IPS-18c (cell line): ENCODE data around the gene TSPAN5.

Experiments
- H3K4me3 ChIP-seq: 2 replicates; pipeline ENCODE4 v1.7.0; 2013; ENCODE audit warnings: low read depth, mild to moderate bottlenecking, low read length, moderate library complexity; ENCODE audit not compliant: insufficient read depth
- H3K9me3 ChIP-seq: one replicate; pipeline ENCODE4 v1.6.1; 2013; ENCODE audit warnings: mild to moderate bottlenecking, low read length, moderate library complexity; ENCODE audit not compliant: control insufficient read depth, insufficient read depth

Gene TSPAN5

DNA sequence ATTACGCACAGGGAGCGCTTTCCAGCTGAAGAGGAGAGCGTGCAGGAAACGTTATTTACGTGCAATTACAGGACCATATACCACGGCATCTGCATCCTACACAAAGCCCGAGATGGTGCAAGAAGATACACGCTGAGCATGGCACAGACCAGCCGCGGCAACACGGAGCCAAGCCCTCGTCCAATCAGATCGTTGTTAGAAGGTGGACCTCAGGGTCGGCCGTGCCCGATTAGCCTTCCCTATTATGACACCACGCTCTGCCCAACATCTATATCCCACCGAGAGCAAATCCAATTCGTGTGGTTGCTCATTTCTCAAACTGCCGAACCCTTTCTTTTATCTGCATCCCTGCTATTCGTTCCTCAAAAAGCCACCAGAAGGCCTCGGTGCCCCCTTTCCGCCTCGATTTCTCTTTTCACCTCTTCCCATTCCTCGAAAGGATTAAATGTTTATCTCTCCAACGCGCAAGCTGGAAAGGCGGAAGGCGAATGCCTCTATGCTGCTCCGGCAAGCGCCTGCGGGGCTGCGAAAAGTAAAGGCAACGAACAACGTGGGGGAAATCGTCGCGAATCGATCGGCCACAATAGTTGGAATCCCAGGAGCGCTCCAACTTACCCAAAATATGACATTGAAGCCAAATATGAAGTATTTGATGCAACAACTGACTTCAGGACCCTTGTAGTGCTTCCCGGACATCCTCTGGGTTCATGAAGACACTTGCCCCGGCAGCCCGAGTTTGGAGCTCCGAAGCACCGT lies 702 bp downstream of the TSPAN5 start:
- Histone ChIP-seq H3K9me3 (no peaks in the 10 kb centered on the region), H3K4me3 (peak overlapping the region; percentile 72)

GRCh38 chr4:98656886-98657285 lies 1.5 kb downstream of the TSPAN5 start:
- Histone ChIP-seq H3K9me3 (no peaks in the 10 kb centered on the region), H3K4me3 (peak overlapping the region; percentile 72)

GRCh38 chr4:98656443-98656842 lies 2.0 kb downstream of the TSPAN5 start:
- no peaks in the 10 kb centered on the region for H3K9me3 ChIP-seq
- no peak overlapping the region for H3K4me3 ChIP-seq

DNA sequence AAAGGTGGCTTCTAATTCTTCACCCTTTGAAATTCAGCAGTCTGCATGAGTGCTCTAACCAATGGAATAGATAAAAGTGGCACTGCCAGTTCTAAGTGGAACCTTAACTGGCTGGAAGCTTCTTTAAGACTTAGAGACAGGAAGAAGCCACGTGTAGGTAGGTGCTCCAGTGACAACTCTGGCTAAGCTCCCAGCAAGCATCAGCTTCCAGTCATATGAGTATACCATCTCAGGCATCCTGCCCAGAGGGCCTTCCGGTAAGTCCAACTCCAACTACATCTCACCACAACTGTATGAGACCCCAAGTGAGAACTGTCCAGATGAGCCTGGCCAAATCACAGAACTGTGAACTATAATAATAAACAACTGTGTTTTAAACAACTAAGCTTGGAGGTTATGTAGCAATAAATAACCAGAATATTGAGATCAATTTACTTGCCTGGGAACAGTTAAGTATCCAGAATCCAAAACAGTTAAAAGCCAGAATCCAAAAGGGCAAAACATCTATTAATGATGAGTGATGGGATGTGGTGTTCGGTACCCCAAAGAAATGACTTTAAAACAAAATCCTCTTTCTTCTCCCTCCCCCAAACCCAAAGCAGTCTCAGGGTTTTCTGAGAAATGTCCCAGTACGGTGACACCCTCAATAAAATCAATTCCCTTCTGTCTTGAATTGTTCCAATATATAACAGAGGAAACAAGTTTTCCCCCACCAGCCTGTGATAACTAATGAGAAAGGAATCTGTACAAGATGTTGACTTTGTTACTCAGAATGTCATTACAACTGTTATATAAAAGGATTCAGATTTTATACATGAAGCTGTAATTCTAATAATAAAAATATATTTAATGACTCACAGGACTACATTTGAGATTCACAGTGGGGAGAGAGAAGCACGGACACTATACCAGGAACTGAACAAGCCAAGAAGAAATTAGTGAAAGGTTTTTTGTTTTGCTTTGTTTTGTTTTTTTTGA lies 4.2 kb downstream of the TSPAN5 start:
- H3K4me3 ChIP-seq: no peak overlapping the region
- no peaks in the 10 kb centered on the region for H3K9me3 ChIP-seq

- no peaks in the 10 kb centered on the region for H3K9me3 ChIP-seq
- no peak overlapping the region for H3K4me3 ChIP-seq
Measured at GRCh38 chr4:98652996-98653395, 5.4 kb downstream of the TSPAN5 start.

GRCh38 chr4:98648602-98649001 lies 9.8 kb downstream of the TSPAN5 start:
- Histone ChIP-seq H3K4me3 (no peak overlapping the region), H3K9me3 (no peaks in the 10 kb centered on the region)

- Histone ChIP-seq H3K9me3 (no peaks in the 10 kb centered on the region), H3K4me3 (no peak overlapping the region)
Measured at GRCh38 chr4:98646422-98646821, 12.0 kb downstream of the TSPAN5 start.

GRCh38 chr4:98645527-98645926 lies 12.9 kb downstream of the TSPAN5 start:
- Histone ChIP-seq H3K9me3 (no peaks in the 10 kb centered on the region), H3K4me3 (no peak overlapping the region)

GRCh38 chr4:98643755-98644154 lies 14.7 kb downstream of the TSPAN5 start:
- no peaks in the 10 kb centered on the region for H3K9me3 ChIP-seq
- H3K4me3 ChIP-seq: no peak overlapping the region

DNA sequence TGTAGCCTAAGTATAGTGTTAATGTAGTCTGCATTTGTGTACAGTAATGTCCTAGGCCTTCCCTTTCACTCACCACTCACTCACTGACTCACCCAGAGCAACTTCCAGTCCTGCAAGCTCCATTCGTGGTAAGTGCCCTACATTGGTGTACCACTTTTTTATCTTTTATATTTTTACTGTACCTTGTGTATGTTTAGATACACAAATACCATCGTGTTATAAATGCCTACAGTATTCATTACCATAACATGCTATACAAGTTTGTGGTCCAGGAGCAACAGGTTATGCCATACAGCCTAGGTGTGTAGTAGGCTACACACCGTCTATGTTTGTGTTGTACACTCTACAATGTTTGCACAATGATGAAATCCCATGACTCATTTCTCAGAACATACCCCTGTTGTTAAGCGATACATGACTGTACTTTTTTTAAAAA lies 15.4 kb downstream of the TSPAN5 start:
- no peaks in the 10 kb centered on the region for H3K9me3 ChIP-seq
- H3K4me3 ChIP-seq: no peak overlapping the region

DNA sequence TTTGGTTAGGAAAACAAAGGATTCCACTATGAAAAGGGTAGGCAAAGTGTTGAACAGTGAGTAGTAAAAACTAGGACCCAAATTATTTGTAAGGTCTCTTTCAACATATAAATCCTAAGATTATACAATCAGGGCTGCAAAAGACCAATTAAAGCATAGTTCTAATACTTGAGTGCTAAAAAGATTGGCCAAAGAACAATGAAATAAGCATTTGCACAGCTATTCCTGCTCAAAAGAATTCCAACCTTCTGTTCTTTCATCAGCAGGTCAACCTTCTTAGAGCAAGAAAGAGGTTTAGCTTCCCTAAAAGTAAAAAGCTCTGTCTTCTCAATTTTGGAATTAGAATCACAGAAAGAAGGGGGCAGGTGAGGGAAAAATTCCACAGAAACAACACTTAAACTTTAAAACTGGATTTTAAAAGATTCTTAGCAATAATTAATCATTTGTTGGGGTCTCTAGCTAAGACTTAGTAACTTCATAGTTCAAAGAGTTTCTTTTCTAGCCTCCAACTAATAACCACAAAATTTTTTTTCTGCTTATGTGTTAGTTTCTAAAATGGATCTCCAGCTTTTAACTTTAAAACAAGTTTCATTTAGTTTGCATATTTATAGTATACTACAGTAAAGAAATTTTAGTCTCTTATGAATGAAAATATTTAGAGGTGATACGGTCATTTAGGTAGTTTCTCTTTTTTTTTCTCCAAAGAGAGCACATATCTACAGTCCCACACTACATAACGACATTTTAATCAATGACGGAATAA lies 16.3 kb downstream of the TSPAN5 start:
- no peaks in the 10 kb centered on the region for H3K9me3 ChIP-seq
- no peak overlapping the region for H3K4me3 ChIP-seq

DNA sequence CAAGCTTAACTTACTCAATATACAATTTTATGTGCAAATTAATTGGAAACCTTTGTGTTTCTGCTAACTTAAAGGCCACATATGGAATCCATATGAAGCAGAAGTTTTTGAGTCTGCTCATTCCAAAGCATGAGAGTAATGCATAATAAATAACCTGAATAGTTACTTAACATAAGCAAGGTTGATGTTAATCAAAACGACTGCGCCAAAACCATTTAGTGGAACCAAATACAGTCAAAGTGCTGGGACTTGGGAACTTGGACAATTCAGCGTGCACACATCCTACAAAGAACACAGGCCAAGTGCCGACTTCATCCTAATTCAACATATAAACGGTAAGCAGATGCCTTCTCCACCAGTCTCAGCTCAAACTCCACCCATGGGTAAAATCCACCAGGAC lies 17.0 kb downstream of the TSPAN5 start:
- Histone ChIP-seq H3K9me3 (no peaks in the 10 kb centered on the region), H3K4me3 (no peak overlapping the region)

DNA sequence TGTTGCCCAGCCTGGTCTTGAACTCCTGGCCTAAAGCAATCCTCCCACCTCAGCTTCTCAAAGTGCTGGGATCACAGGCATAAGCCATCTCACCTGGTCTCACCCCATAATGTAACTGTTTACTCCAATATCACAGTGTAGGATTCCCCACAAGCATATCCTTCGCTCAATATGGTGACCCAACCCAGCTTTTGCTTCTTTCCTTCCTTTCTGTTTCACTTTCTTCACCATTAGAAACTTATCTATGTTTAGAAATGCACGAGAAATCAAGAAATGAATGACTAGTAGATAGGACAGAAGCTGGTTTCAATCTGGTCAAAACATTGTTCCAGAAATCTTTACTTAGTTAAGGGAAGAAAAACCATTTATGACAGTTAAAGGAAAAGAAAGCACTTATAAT lies 18.9 kb downstream of the TSPAN5 start:
- Histone ChIP-seq H3K4me3 (no peak overlapping the region), H3K9me3 (no peaks in the 10 kb centered on the region)

- Histone ChIP-seq H3K4me3 (no peak overlapping the region), H3K9me3 (no peaks in the 10 kb centered on the region)
Measured at GRCh38 chr4:98639108-98639507, 19.3 kb downstream of the TSPAN5 start.

GRCh38 chr4:98638661-98639060 lies 19.8 kb downstream of the TSPAN5 start:
- Histone ChIP-seq H3K4me3 (no peak overlapping the region), H3K9me3 (no peaks in the 10 kb centered on the region)

DNA sequence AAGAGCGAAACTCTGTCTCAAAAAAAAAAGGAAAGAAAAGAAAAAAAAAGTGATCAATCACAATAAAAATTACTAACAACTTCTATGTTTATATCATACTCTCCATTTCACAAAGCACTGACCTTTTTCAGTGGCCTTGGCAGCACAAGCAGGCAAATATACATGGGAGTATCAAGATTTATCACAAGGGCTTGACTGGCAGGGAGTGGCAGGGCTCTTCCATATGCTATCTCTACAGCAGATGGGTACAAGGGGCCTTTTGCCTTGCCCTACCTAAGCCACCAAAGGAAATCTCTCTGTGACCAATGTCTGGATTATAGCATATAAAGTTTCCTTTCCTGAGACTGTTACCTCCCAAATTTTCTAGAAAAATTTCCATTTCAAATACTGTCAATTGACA lies 24.4 kb downstream of the TSPAN5 start:
- Histone ChIP-seq H3K4me3 (no peak overlapping the region), H3K9me3 (no peaks in the 10 kb centered on the region)

DNA sequence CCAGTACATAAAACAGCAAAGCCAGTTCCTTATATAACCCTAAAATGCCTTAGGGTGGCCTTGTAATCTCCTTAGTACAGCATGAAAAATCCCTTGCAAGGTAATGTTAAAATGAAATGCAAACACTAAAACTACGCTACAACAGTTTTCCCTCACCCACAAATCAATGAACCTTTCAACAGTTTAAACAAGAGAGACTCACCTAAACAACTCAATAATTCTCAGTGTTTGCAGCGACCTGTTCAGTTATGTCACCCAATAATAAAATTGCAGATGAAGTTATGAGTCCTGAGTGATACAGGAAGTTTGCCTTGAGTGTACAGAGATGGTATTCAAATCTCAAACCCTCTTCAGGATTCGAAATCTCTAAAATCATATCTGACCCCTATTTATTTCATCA lies 25.3 kb downstream of the TSPAN5 start:
- H3K9me3 ChIP-seq: no peaks in the 10 kb centered on the region
- no peak overlapping the region for H3K4me3 ChIP-seq
